Right lobe of liver (tissue), 4 donors: ENCODE measurements around the gene PRH1.

Experiments used
- POLR2A ChIP-seq: fragments of 450-650 bp; IDR thresholded peaks from one replicate; pipeline ENCODE4 v1.6.1; 2017; ENCODE audit warnings: antibody characterized with exemption, mild to moderate bottlenecking
- TF ChIP-seq, protein P1 (sequence below), 4 donors: fragments of 200-600 bp in 3 of 4; fragments of 450-650 bp in 1 of 4; IDR thresholded peaks; one replicate each; pipeline versions ENCODE4 v1.5.1 to v1.8.0; 2016 to 2022; ENCODE audit warnings: antibody characterized with exemption in 4 of 4, mild to moderate bottlenecking in 2 of 4
- donor health status: DM: no; HTN: no; CAD: no.
- donor health status: DM: no; HTN: no; CAD: no.
- donor health status: DM: no; HTN: yes; CAD: no.

DNA sequence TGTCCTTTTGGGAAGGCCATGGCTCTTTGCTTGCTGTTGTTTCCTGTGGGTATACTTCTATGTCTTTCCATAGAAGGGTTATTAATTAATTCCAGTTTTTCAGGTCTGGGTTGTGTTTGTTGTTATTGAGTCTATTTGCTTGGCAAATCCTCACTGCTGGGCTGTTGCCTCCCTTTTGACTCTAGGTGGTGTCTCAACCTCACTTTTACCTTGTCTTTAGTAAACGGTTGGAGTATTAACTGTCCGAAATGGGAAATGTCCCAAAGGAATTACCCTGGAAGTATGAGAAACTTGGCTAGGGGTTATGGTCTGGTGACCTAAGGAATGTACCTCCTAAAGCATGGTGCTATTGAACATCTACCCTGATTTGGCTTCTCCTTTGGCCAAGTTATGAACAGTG lies 16.7 kb downstream of the PRH1 start:
- TF ChIP-seq, protein P1, sequence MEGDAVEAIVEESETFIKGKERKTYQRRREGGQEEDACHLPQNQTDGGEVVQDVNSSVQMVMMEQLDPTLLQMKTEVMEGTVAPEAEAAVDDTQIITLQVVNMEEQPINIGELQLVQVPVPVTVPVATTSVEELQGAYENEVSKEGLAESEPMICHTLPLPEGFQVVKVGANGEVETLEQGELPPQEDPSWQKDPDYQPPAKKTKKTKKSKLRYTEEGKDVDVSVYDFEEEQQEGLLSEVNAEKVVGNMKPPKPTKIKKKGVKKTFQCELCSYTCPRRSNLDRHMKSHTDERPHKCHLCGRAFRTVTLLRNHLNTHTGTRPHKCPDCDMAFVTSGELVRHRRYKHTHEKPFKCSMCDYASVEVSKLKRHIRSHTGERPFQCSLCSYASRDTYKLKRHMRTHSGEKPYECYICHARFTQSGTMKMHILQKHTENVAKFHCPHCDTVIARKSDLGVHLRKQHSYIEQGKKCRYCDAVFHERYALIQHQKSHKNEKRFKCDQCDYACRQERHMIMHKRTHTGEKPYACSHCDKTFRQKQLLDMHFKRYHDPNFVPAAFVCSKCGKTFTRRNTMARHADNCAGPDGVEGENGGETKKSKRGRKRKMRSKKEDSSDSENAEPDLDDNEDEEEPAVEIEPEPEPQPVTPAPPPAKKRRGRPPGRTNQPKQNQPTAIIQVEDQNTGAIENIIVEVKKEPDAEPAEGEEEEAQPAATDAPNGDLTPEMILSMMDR (IDR thresholded peaks at IDR 0.05): peak; percentile 41 to 59 (median 54)
- no peak for TF ChIP-seq POLR2A
